GM12878 (cell line): Measurements from ENCODE around the gene SSR1. TPM values are rescaled to one million over a fixed set of nuclear protein-coding genes. Genes with fewer than 3 reads are reported as not detected.

ENCODE experiments used
- ATAC-seq: fragments of 200-7000 bp; cut with Tn5 transposase; 3 replicates; pipeline ENCODE4 v1.9.1; 2020; ENCODE audit warnings: mild to moderate bottlenecking, moderate library complexity
- BruUV-seq: library from RNA; stranded (reverse); fragments of 400-500 nt; replicated peaks from 2 replicates; lab custom pipeline; 2021; lab: Mats Ljungman, UMichigan
- CTCF ChIA-PET: fragments of 300-600 bp; sonication (Branson Sonifier 250); formaldehyde crosslinking; extraction: SDS; loops from one replicate; lab custom pipeline; 2021; ENCODE audit warnings: inconsistent platforms; lab: Yijun Ruan, JAX
- POLR2A ChIA-PET: fragments of 350-600 bp; formaldehyde crosslinking; extraction: SDS; loops from one replicate; lab custom pipeline; 2021; ENCODE audit warnings: inconsistent platforms; lab: Charles Lee
- RAD21 ChIA-PET: fragments of 300-600 bp; sonication (Branson Sonifier 250); formaldehyde crosslinking; loops from one replicate; lab custom pipeline; 2023; ENCODE audit warnings: antibody characterized with exemption; ENCODE audit not compliant: unreplicated experiment; lab: Charles Lee
- SMC1A ChIA-PET: fragments of 300-600 bp; sonication (Branson Sonifier 250); formaldehyde crosslinking; loops from one replicate; lab custom pipeline; 2023; ENCODE audit not compliant: unreplicated experiment, uncharacterized antibody; lab: Charles Lee
- DNase-seq: peaks from one replicate; pipeline ENCODE4 v3.0.0-alpha.2; 2011; ENCODE audit warnings: low read depth, low spot score
- FAIRE-seq: peaks from 3 replicates; lab custom pipeline; 2011; peaks lifted over from hg19 to GRCh38; lab: Jason Lieb, UNC
- H2AFZ ChIP-seq: 2 replicates; pipeline ENCODE4 v1.6.0; 2011; ENCODE audit warnings: low read depth, low read length, control low read depth; ENCODE audit not compliant: control insufficient read depth
- H3K27ac ChIP-seq: 2 replicates; pipeline ENCODE4 v1.5.1; 2011; ENCODE audit warnings: control low read depth; ENCODE audit not compliant: control insufficient read depth, insufficient read depth
- H3K27me3 ChIP-seq, 2 experiments: replicated peaks in 1 of 2; 2 replicates each; pipeline versions ENCODE4 v1.6.0 to v1.6.1; 2011; ENCODE audit warnings: low read length in 1 of 2; ENCODE audit not compliant: control insufficient read depth in 2 of 2, insufficient read depth in 2 of 2
- H3K36me3 ChIP-seq, 2 experiments: 2 replicates each; pipeline ENCODE4 v1.5.1; 2011; ENCODE audit warnings: low read length in 1 of 2; ENCODE audit not compliant: control insufficient read depth in 2 of 2, insufficient read depth in 2 of 2
- H3K4me1 ChIP-seq: 2 replicates; pipeline ENCODE4 v1.6.1; 2011; ENCODE audit warnings: mild to moderate bottlenecking, low read length, moderate library complexity, mixed read lengths; ENCODE audit not compliant: control insufficient read depth, insufficient read depth
- H3K4me2 ChIP-seq: 2 replicates; pipeline ENCODE4 v1.6.0; 2011; ENCODE audit warnings: control low read depth; ENCODE audit not compliant: control insufficient read depth, insufficient read depth
- H3K4me3 ChIP-seq: fragments of 200-600 bp; sonication (generic); 2 replicates; pipeline ENCODE4 v1.5.1; 2016
- H3K79me2 ChIP-seq: 2 replicates; pipeline ENCODE4 v1.6.0; 2011; ENCODE audit warnings: low read length; ENCODE audit not compliant: control insufficient read depth, insufficient read depth
- H3K9ac ChIP-seq: 2 replicates; pipeline ENCODE4 v1.8.0; 2011; ENCODE audit warnings: low read length, control low read depth, mixed read lengths; ENCODE audit not compliant: control insufficient read depth, insufficient read depth
- H3K9me3 ChIP-seq: replicated peaks from 3 replicates; pipeline ENCODE4 v1.5.1; 2011; ENCODE audit warnings: mild to moderate bottlenecking, low read length; ENCODE audit not compliant: control insufficient read depth, insufficient read depth
- H4K20me1 ChIP-seq: 2 replicates; pipeline ENCODE4 v1.6.0; 2011; ENCODE audit not compliant: control insufficient read depth, insufficient read depth
- CREB1 ChIP-seq: IDR thresholded peaks from 2 replicates; pipeline ENCODE4 v1.6.1; 2012; ENCODE audit warnings: low read depth, mild to moderate bottlenecking, inconsistent platforms
- EED ChIP-seq: sonication (generic); IDR thresholded peaks from 2 replicates; pipeline ENCODE4 v1.6.1; 2016; ENCODE audit warnings: antibody characterized with exemption, low read depth
- GATAD2B ChIP-seq: fragments of 450-650 bp; conservative IDR thresholded peaks from 2 replicates; pipeline ENCODE4 v1.6.1; 2017; ENCODE audit warnings: low read depth, mild to moderate bottlenecking, moderate library complexity
- JUND ChIP-seq: IDR thresholded peaks from 2 replicates; pipeline ENCODE4 v1.6.1; 2012; ENCODE audit warnings: low read depth, mild to moderate bottlenecking, low read length, improper control_type of control experiment, moderate library complexity
- KLF5 ChIP-seq: fragments of 450-650 bp; IDR thresholded peaks from 2 replicates; pipeline ENCODE4 v1.6.1; 2014; ENCODE audit warnings: mild to moderate bottlenecking; ENCODE audit not compliant: partially characterized antibody
- MEF2A ChIP-seq: IDR thresholded peaks from 2 replicates; pipeline ENCODE4 v1.6.1; 2011; ENCODE audit warnings: low read depth, mild to moderate bottlenecking, low read length, moderate library complexity; ENCODE audit not compliant: insufficient read depth
- NFYA ChIP-seq: IDR thresholded peaks from 2 replicates; pipeline ENCODE4 v1.6.1; 2011; ENCODE audit warnings: low read depth, mild to moderate bottlenecking, low read length, improper control_type of control experiment, borderline replicate concordance
- SMARCA5 ChIP-seq: fragments of 450-650 bp; IDR thresholded peaks from 2 replicates; pipeline ENCODE4 v1.6.1; 2017; ENCODE audit warnings: mild to moderate bottlenecking
- WRNIP1 ChIP-seq: IDR thresholded peaks from 2 replicates; pipeline ENCODE4 v1.6.1; 2011; ENCODE audit warnings: low read depth, low read length, improper control_type of control experiment, borderline replicate concordance
- WGBS: methylation state at CpG from one replicate; pipeline ENCODE4 v1.1.6; 2016; ENCODE audit warnings: low lambda C conversion rate; ENCODE audit not compliant: insufficient replicate concordance, insufficient coverage; ENCODE audit errors: missing lambda C conversion rate; 5-methylcytosine and 5-hydroxymethylcytosine counted together
- in situ Hi-C: fragments of 300-500 bp; cut with MboI; formaldehyde crosslinking; loops from 9 replicates; pipeline ENCODE4 v1.14.3; 2018; ENCODE audit warnings: mixed read lengths
- intact Hi-C: fragments of 100-400 bp; cut with micrococcal nuclease; formaldehyde crosslinking; loops from one replicate; pipeline ENCODE4 v1.14.2; 2022; ENCODE audit not compliant: unreplicated experiment
- polyA plus RNA-seq, 11 experiments: library from polyadenylated mRNA; depleted of rRNA in 4 of 11; unstranded in 6 of 11; stranded (reverse) in 5 of 11; fragments of >200 nt; fragmentation: Nextera tagmentation in 4 of 11; fragmentation: Illumina TruSeq in 1 of 11; extraction: Ambion mirVana in 4 of 11; extraction: Trizol in 1 of 11; gene quantifications; 1 replicate in 1 of 11; 2 replicates in 10 of 11; pipeline versions ENCODE4 v1.2.1 to v1.2.3, GENCODE V29; 2011 to 2016; ENCODE audit warnings: inconsistent platforms in 2 of 11, missing spikeins in 2 of 11, low read depth in 1 of 11
- total RNA-seq, 4 experiments: library from RNA; depleted of rRNA in 3 of 4; stranded (reverse); fragments of >200 nt in 3 of 4; fragmentation: Illumina TruSeq in 1 of 4; extraction: Trizol in 1 of 4; gene quantifications; 2 replicates each; pipeline versions ENCODE4 v1.2.1 to v1.2.3, GENCODE V29; 2013 to 2021
- TF ChIP-seq, protein P1 (sequence below): fragments of 450-650 bp; formaldehyde crosslinking; IDR thresholded peaks from 2 replicates; pipeline ENCODE4 v1.4.0; 2020; ENCODE audit warnings: mild to moderate bottlenecking, moderate library complexity
- TF ChIP-seq, protein P2 (sequence below): fragments of 450-650 bp; IDR thresholded peaks from 2 replicates; pipeline ENCODE4 v1.6.1; 2017; ENCODE audit warnings: borderline replicate concordance
- TF ChIP-seq, protein P3 (sequence below): fragments of 450-650 bp; formaldehyde crosslinking; IDR thresholded peaks from 2 replicates; pipeline ENCODE4 v1.5.0; 2022; ENCODE audit warnings: mild to moderate bottlenecking, missing genetic modification characterization

SSR1 gene
- total and polyA plus RNA-seq, 10 of the 15 experiments (the other 5 are each of a cell fraction or from before 2014, with no cell fraction given) = 42.0 to 209 (median 128) TPM

DNA sequence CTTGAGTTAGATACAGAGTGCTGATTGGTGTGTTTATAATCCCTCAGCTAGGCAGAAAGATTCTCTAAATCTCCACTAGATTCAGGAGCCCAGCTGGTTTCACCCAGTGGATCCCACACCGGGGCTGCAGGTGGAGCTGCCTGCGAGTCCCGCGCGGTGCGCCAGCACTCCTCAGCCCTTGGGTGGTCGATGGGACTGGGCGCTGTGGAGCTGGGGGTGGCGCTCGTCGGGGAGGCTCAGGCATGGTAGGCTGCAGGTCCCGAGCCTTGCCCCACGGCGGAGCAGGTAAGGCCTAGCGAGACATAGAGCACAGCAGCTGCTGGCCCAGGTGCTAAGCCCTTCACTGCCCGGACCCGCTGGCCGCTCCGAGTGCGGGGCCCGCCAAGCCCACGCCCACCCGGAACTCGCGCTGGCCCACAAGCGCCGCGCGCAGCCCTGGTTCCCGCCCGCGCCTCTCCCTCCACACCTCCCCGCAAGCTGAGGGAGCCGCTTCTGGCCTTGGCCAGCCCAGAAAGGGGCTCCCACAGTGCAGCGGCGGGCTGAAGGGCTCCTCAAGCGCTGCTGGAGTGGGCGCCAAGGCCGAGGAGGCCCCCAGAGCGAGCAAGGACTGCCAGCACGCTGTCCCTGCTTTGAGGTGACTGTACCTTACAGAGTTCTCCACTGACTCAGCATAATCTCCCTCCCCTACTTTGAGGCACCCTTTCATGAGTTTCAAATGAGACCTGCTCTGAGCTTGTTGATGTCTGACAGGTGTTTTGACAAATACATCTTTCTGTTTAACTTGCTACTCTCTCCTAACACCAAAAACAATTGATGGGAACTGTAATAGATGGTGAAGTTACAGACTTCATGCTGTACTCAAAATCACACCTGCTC is 3.9 kb upstream of the SSR1 start (continued):
- TF ChIP-seq, protein P1, sequence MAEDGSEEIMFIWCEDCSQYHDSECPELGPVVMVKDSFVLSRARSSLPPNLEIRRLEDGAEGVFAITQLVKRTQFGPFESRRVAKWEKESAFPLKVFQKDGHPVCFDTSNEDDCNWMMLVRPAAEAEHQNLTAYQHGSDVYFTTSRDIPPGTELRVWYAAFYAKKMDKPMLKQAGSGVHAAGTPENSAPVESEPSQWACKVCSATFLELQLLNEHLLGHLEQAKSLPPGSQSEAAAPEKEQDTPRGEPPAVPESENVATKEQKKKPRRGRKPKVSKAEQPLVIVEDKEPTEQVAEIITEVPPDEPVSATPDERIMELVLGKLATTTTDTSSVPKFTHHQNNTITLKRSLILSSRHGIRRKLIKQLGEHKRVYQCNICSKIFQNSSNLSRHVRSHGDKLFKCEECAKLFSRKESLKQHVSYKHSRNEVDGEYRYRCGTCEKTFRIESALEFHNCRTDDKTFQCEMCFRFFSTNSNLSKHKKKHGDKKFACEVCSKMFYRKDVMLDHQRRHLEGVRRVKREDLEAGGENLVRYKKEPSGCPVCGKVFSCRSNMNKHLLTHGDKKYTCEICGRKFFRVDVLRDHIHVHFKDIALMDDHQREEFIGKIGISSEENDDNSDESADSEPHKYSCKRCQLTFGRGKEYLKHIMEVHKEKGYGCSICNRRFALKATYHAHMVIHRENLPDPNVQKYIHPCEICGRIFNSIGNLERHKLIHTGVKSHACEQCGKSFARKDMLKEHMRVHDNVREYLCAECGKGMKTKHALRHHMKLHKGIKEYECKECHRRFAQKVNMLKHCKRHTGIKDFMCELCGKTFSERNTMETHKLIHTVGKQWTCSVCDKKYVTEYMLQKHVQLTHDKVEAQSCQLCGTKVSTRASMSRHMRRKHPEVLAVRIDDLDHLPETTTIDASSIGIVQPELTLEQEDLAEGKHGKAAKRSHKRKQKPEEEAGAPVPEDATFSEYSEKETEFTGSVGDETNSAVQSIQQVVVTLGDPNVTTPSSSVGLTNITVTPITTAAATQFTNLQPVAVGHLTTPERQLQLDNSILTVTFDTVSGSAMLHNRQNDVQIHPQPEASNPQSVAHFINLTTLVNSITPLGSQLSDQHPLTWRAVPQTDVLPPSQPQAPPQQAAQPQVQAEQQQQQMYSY (CRISPR knock-in tag) = no peak

DNA sequence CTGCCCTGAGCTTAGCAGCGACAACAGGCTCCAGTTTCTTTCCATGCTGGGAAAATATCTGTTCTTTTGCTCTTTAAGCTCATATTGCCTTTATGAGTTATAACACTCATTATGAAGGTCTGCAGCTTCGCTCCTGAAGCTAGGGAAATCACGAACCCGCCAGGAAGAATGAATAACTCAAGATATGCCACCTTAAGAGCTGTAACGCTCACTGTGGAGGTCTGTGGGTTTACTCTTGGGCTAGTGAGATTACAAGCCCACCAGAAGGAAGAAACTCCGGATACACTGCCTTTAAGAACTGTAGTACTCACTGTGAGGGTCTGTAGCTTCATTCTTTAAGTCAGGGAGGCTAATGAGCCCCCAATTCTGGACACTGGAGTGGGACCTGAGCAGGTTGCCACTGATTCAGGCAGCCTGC is 3.0 kb upstream of the SSR1 start:
- no peaks in the 10 kb centered on the region for H3K36me3 ChIP-seq
- no peaks in the 10 kb centered on the region for H4K20me1 ChIP-seq
- intact Hi-C loops = loop anchor here (10.0 kb wide), 1 partner anchor 731 kb away; the partner anchor contains the start of gene LY86
- in situ Hi-C loops = no loop called here
- FAIRE-seq (no peak), ATAC-seq (no peak), DNase-seq (no peak)
- peaks cover 23% of the 10 kb centered on the region for H3K79me2 ChIP-seq
- no peak overlapping the region for H3K27ac ChIP-seq
- no peak overlapping the region for H3K4me3 ChIP-seq
- 74% methylated on average over 6 of the region's 6 CpGs for WGBS
- BruUV-seq = no TSS peak
- ChIA-PET CTCF (interaction anchor here (1.1 kb wide), 1 partner anchor 41 kb away, joined by 3 read pairs; no protein-coding TSS in a partner anchor), RAD21 (interaction anchor here (0.8 kb wide), 1 partner anchor 19 kb away, joined by 3 read pairs; no protein-coding TSS in a partner anchor), SMC1A (interaction anchor here (0.7 to 2.0 kb wide), 5 partner anchors 9 to 38 kb away, joined by 3 to 17 read pairs (median 4); no protein-coding TSS in a partner anchor), POLR2A (interaction anchor here (0.8 to 1.2 kb wide), 2 partner anchors 9 to 31 kb away, joined by 3 read pairs; no protein-coding TSS in a partner anchor)
- H3K4me2 ChIP-seq = no peak overlapping the region
- no peak overlapping the region for H3K9ac ChIP-seq
- no peak overlapping the region for H2AFZ ChIP-seq
- H3K27me3 ChIP-seq = no peaks in the 10 kb centered on the region
- no peaks in the 10 kb centered on the region; the same call in 2 of the 3 replicates for H3K9me3 ChIP-seq
- peaks cover 6% of the 10 kb centered on the region for H3K4me1 ChIP-seq
- TF ChIP-seq SMARCA5 (no peak), KLF5 (no peak), NFYA (no peak), MEF2A (no peak), JUND (no peak), GATAD2B (no peak), EED (no peak), WRNIP1 (no peak), CREB1 (no peak)
- TF ChIP-seq, protein P2, sequence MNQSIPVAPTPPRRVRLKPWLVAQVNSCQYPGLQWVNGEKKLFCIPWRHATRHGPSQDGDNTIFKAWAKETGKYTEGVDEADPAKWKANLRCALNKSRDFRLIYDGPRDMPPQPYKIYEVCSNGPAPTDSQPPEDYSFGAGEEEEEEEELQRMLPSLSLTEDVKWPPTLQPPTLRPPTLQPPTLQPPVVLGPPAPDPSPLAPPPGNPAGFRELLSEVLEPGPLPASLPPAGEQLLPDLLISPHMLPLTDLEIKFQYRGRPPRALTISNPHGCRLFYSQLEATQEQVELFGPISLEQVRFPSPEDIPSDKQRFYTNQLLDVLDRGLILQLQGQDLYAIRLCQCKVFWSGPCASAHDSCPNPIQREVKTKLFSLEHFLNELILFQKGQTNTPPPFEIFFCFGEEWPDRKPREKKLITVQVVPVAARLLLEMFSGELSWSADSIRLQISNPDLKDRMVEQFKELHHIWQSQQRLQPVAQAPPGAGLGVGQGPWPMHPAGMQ = no peak
- TF ChIP-seq, protein P3, sequence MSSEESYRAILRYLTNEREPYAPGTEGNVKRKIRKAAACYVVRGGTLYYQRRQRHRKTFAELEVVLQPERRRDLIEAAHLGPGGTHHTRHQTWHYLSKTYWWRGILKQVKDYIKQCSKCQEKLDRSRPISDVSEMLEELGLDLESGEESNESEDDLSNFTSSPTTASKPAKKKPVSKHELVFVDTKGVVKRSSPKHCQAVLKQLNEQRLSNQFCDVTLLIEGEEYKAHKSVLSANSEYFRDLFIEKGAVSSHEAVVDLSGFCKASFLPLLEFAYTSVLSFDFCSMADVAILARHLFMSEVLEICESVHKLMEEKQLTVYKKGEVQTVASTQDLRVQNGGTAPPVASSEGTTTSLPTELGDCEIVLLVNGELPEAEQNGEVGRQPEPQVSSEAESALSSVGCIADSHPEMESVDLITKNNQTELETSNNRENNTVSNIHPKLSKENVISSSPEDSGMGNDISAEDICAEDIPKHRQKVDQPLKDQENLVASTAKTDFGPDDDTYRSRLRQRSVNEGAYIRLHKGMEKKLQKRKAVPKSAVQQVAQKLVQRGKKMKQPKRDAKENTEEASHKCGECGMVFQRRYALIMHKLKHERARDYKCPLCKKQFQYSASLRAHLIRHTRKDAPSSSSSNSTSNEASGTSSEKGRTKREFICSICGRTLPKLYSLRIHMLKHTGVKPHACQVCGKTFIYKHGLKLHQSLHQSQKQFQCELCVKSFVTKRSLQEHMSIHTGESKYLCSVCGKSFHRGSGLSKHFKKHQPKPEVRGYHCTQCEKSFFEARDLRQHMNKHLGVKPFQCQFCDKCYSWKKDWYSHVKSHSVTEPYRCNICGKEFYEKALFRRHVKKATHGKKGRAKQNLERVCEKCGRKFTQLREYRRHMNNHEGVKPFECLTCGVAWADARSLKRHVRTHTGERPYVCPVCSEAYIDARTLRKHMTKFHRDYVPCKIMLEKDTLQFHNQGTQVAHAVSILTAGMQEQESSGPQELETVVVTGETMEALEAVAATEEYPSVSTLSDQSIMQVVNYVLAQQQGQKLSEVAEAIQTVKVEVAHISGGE (CRISPR knock-in tag) = no peak
